Gastrocnemius medialis (tissue), 4 donors: ENCODE measurements around the gene UGGT1. TPM values are rescaled to one million over a fixed set of nuclear protein-coding genes. Genes with fewer than 3 reads are reported as not detected.

Experiments used
- ATAC-seq, 2 donors: fragments of 150-250 bp; one replicate each; pipeline ENCODE4 v1.9.1; 2016
- DNase-seq, 2 donors: peaks; one replicate each; pipeline ENCODE4 v3.0.0-alpha.2; 2019
- H3K27ac ChIP-seq, 4 donors: fragments of 200-600 bp; sonication (generic); 1 replicate in 1 of 4; 2 replicates in 3 of 4; pipeline ENCODE4 v1.5.1; 2016 to 2018; ENCODE audit warnings: mild to moderate bottlenecking in 2 of 4, moderate library complexity in 1 of 4
- H3K27me3 ChIP-seq, 3 donors: fragments of 200-600 bp; sonication (generic) in 2 of 3; 1 replicate in 1 of 3; 2 replicates in 2 of 3; pipeline versions ENCODE4 v1.5.1 to v1.6.0; 2016 to 2019; ENCODE audit warnings: mild to moderate bottlenecking in 1 of 3, moderate library complexity in 1 of 3
- H3K36me3 ChIP-seq, 2 donors: fragments of 200-600 bp; sonication (generic) in 1 of 2; one replicate each; pipeline ENCODE4 v1.5.1; 2017 to 2018
- H3K4me1 ChIP-seq, 2 donors: fragments of 200-600 bp; sonication (generic) in 1 of 2; one replicate each; pipeline ENCODE4 v1.5.1; 2016 to 2017; ENCODE audit warnings: mild to moderate bottlenecking in 2 of 2
- H3K4me3 ChIP-seq, 4 donors: fragments of 200-600 bp; sonication (generic) in 3 of 4; 1 replicate in 1 of 4; 2 replicates in 3 of 4; pipeline ENCODE4 v1.5.1; 2016 to 2019; ENCODE audit warnings: mild to moderate bottlenecking in 2 of 4
- H3K9me3 ChIP-seq, 3 donors: fragments of 200-600 bp; sonication (generic) in 2 of 3; 1 replicate in 1 of 3; 2 replicates in 2 of 3; pipeline ENCODE4 v1.5.1; 2016 to 2019
- POLR2A ChIP-seq, 2 donors: fragments of 450-650 bp; IDR thresholded peaks; one replicate each; pipeline ENCODE4 v1.6.1; 2017; ENCODE audit warnings: antibody characterized with exemption in 2 of 2, mild to moderate bottlenecking in 2 of 2, moderate library complexity in 2 of 2
- in situ Hi-C, 4 donors: fragments of 200-750 bp; cut with MboI; loops; one replicate each; pipeline versions ENCODE4 v1.15.0 to v1.8.0; 2017; ENCODE audit warnings: low sequenced_read_pairs in 4 of 4
- intact Hi-C: fragments of 100-400 bp; cut with DNase I; formaldehyde crosslinking; loops from one replicate; pipeline ENCODE4 v1.15.1; 2023; ENCODE audit warnings: low total_unique reads
- total RNA-seq, 4 donors: library from RNA; depleted of rRNA; stranded (reverse); fragments of >200 nt; gene quantifications; one replicate each; pipeline versions ENCODE4 v1.1.0 to v1.2.3, GENCODE V29; 2016
- TF ChIP-seq, protein P1 (sequence below), 5 experiments: fragments of 450-650 bp in 3 of 5; fragments of 200-600 bp in 2 of 5; sonication (generic) in 2 of 5; IDR thresholded peaks in 4 of 5; conservative IDR thresholded peaks in 1 of 5; 1 replicate in 4 of 5; 2 replicates in 1 of 5; pipeline ENCODE4 v1.5.1; 2016 to 2019; ENCODE audit warnings: antibody characterized with exemption in 5 of 5, mild to moderate bottlenecking in 3 of 5, moderate library complexity in 3 of 5

UGGT1 gene
- total RNA-seq, 4 donors from 2014 or later = 35.1 to 51.7 (median 45.2) TPM

DNA sequence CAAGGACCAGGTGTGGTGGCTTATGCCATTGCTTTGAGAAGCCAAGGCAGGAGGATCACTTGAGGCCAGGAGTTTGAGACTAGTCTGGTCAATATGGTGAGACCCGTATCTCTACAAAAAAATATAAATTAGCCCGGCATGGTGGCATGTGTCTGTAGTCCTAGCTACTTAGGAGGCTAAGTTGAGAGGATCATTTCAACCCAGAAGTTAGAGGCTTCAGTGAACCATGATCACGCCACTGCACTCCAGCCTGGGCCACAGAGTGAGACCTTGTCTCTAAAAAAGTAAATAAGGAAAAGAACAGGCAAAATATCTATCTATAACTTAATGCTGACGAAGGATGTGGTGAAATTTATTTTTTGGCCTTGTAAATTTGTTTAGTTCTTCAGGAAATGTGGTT lies 78.1 kb downstream of the UGGT1 start:
- Histone ChIP-seq H3K9me3 (no peaks in the 10 kb centered on the region), H3K4me1 (no peaks in the 10 kb centered on the region), H3K4me3 (no peak overlapping the region), H3K27ac (no peak overlapping the region), H3K36me3 (peaks cover 0 to 62% of the 10 kb centered on the region in 2 donors), H3K27me3 (no peaks in the 10 kb centered on the region)
- ATAC-seq (no peak), DNase-seq (no peak)
- in situ Hi-C loops = no loop called here
- intact Hi-C loops = no loop called here
- no peak for TF ChIP-seq POLR2A (IDR thresholded peaks at IDR 0.05)
- TF ChIP-seq, protein P1, sequence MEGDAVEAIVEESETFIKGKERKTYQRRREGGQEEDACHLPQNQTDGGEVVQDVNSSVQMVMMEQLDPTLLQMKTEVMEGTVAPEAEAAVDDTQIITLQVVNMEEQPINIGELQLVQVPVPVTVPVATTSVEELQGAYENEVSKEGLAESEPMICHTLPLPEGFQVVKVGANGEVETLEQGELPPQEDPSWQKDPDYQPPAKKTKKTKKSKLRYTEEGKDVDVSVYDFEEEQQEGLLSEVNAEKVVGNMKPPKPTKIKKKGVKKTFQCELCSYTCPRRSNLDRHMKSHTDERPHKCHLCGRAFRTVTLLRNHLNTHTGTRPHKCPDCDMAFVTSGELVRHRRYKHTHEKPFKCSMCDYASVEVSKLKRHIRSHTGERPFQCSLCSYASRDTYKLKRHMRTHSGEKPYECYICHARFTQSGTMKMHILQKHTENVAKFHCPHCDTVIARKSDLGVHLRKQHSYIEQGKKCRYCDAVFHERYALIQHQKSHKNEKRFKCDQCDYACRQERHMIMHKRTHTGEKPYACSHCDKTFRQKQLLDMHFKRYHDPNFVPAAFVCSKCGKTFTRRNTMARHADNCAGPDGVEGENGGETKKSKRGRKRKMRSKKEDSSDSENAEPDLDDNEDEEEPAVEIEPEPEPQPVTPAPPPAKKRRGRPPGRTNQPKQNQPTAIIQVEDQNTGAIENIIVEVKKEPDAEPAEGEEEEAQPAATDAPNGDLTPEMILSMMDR (IDR thresholded peaks at IDR 0.05 in 4 of 5, conservative IDR thresholded peaks at IDR 0.05 in 1 of 5) = no peak

DNA sequence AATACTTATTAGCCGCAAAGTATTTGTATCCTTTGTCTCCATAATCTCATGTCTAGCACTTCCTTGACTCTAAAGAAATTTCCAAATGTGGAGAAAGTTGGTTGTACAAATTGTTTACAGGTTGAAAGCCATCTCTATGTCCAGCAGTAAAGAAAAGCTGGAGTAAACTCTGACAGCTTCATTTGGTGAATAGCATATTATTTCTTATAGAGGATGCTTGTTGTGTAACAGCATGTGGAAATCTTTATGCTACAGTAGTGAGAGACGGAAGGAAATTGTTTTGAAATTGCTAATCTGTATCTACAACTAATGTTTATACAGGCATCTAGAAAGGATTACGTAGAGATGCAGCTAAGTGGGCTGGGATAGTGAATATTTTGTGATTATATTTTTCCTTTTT lies 78.5 kb downstream of the UGGT1 start:
- H3K36me3 ChIP-seq = peaks cover 0 to 63% of the 10 kb centered on the region in 2 donors
- H3K4me1 ChIP-seq = no peaks in the 10 kb centered on the region
- in situ Hi-C loops (no loop called here), intact Hi-C loops (no loop called here)
- H3K27me3 ChIP-seq = no peaks in the 10 kb centered on the region
- H3K9me3 ChIP-seq = no peaks in the 10 kb centered on the region
- no peak overlapping the region for H3K27ac ChIP-seq
- DNase-seq (no peak), ATAC-seq (no peak)
- TF ChIP-seq POLR2A (IDR thresholded peaks at IDR 0.05) = no peak
- TF ChIP-seq, protein P1 (IDR thresholded peaks at IDR 0.05 in 4 of 5, conservative IDR thresholded peaks at IDR 0.05 in 1 of 5) = no peak
- no peak overlapping the region for H3K4me3 ChIP-seq

DNA sequence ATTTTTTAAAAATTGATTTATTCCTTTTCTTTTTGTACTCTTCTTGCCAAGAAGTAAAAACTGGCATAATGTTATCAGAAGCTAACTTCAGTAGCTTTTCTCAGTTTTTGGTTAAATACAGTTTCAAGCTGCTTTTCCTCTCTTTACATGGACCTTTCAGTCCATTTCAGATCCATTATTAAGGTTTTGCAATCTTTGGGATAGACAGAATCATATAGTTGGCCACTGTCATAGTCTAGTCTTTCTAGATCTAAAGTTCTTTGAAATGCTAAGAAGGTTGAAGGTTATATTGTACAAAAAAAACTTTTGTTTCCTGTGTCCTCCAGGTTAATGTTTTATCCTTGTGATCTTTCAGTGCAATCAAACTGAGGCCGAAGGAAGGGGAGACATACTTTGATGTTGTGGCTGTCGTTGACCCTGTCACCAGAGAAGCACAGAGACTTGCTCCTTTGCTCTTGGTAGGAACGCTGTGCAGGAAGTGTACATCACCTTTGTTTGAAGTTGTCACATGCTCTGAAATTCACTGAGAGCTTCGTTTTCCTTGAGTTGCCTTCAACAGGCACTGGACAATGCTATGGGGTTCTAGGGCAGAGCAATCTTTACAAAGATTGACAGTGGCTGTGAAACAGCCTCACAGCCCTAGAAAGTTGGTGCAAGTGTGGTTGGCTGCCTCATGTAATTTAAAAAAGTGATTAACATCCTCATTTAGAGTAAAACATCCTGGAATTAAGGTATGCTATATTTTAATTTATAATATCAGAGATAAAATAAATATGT lies 79.1 kb downstream of the UGGT1 start:
- Histone ChIP-seq H3K9me3 (no peaks in the 10 kb centered on the region), H3K4me1 (no peaks in the 10 kb centered on the region), H3K4me3 (no peak overlapping the region), H3K27ac (no peak overlapping the region), H3K36me3 (peaks cover 0 to 63% of the 10 kb centered on the region in 2 donors), H3K27me3 (no peaks in the 10 kb centered on the region)
- intact Hi-C loops (no loop called here), in situ Hi-C loops (loop anchor here in 2 of 4 donors (5.0 kb wide), 2 partner anchors 62 to 67 kb away; no protein-coding TSS in a partner anchor)
- TF ChIP-seq, protein P1 (IDR thresholded peaks at IDR 0.05 in 4 of 5, conservative IDR thresholded peaks at IDR 0.05 in 1 of 5) = no peak
- TF ChIP-seq POLR2A (IDR thresholded peaks at IDR 0.05) = no peak
- DNase-seq (no peak), ATAC-seq (no peak)

DNA sequence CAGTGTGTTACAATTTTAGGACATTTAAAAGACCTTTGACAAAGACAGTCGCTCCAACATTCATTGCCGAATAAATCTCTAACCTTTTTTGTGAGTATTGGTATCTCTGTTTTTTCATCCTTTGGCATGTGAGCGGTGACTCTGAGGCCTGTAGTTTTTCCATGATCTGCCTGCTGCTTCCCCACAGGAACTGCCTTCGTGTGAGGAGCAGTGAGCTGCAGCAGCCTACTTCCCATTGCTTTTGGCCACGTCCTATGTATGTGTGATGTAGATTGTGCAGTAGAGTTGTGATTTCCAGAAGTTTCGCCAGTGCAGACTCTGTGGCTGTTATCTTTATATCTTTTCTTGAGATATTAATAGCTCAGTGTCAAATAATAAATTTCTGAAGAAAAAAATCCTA lies 79.8 kb downstream of the UGGT1 start:
- Histone ChIP-seq H3K27ac (no peak overlapping the region), H3K36me3 (peaks cover 0 to 63% of the 10 kb centered on the region in 2 donors), H3K4me3 (no peak overlapping the region), H3K27me3 (no peaks in the 10 kb centered on the region), H3K4me1 (no peaks in the 10 kb centered on the region), H3K9me3 (no peaks in the 10 kb centered on the region)
- DNase-seq (no peak), ATAC-seq (no peak)
- intact Hi-C loops = no loop called here
- TF ChIP-seq, protein P1 (IDR thresholded peaks at IDR 0.05 in 4 of 5, conservative IDR thresholded peaks at IDR 0.05 in 1 of 5) = no peak
- TF ChIP-seq POLR2A (IDR thresholded peaks at IDR 0.05) = no peak
- in situ Hi-C loops = loop anchor here in 2 of 4 donors (5.0 kb wide), 2 partner anchors 62 to 67 kb away; no protein-coding TSS in a partner anchor
